ENCODE results near the gene SSC4D.
A peak's percentile ranks its signal among the peaks of the same experiment; 100 is the strongest.
"Not testable (repeated sequence)": the region's sequence is repeated elsewhere in the genome, so short reads cannot be mapped to it uniquely, and the experiment has no call there.

SSC4D gene

GRCh38 chr7:76409537-76409936 is at the start of gene SSC4D:
Gene SSC4D (minus strand): TSS chr7:76409697. CDS start chr7:76404439, 5,258 bp downstream.
- peaks cover 6% of the 10 kb centered on the region; the same call in 1 of the 2 replicates for H3K27me3 ChIP-seq (ENCODE audit: low read depth, low read length)
- no peaks in the 10 kb centered on the region for H3K79me2 ChIP-seq (ENCODE audit: low read length)
- no peaks in the 10 kb centered on the region for H3K36me3 ChIP-seq (replicated peaks; ENCODE audit: low read depth, low read length)
- H3K27ac ChIP-seq (ENCODE audit: low read length): no peak within 1 kb of the TSS
- H3K9ac ChIP-seq (ENCODE audit: low read length): no peak within 1 kb of the TSS
- no peak within 1 kb of the TSS for H3K4me2 ChIP-seq (ENCODE audit: low read length)
- H3K4me1 ChIP-seq (ENCODE audit: low read length): no peaks in the 10 kb centered on the region; the same call in 1 of the 2 replicates
- TF ChIP-seq CTCF (IDR thresholded peaks at IDR 0.05; ENCODE audit: low read depth, low read length): no peak
- no peak for TF ChIP-seq EZH2phosphoT487 (IDR thresholded peaks at IDR 0.05; ENCODE audit: low read depth)
- no peak within 1 kb of the TSS for H3K4me3 ChIP-seq (ENCODE audit: low read length)
- H3K9me3 ChIP-seq (ENCODE audit: insufficient read depth, low read length): no peaks in the 10 kb centered on the region
- no peaks in the 10 kb centered on the region for H4K20me1 ChIP-seq (ENCODE audit: insufficient read depth, low read length)
- no peak within 1 kb of the TSS; the same call in 1 of the 2 replicates for H2AFZ ChIP-seq (ENCODE audit: low read depth, low read length)

- not testable (repeated sequence) for H2AFZ ChIP-seq (ENCODE audit: low read depth, low read length); H3K9me3 ChIP-seq (ENCODE audit: insufficient read depth, low read length); H3K9ac ChIP-seq (ENCODE audit: low read length); H4K20me1 ChIP-seq (ENCODE audit: insufficient read depth, low read length); H3K27ac ChIP-seq (ENCODE audit: low read length); H3K4me2 ChIP-seq (ENCODE audit: low read length); H3K4me3 ChIP-seq (ENCODE audit: low read length); H3K36me3 ChIP-seq (replicated peaks; ENCODE audit: low read depth, low read length); H3K4me1 ChIP-seq (ENCODE audit: low read length); H3K27me3 ChIP-seq (ENCODE audit: low read depth, low read length); H3K79me2 ChIP-seq (ENCODE audit: low read length)
Measured at GRCh38 chr7:76458504-76458903, 49.0 kb upstream of the SSC4D start.

GRCh38 chr7:76457017-76457416 is 47.5 kb upstream of the SSC4D start:
- H3K36me3 ChIP-seq (replicated peaks; ENCODE audit: low read depth, low read length); H3K27ac ChIP-seq (ENCODE audit: low read length); H3K4me3 ChIP-seq (ENCODE audit: low read length); H3K4me2 ChIP-seq (ENCODE audit: low read length); H3K4me1 ChIP-seq (ENCODE audit: low read length); H3K9ac ChIP-seq (ENCODE audit: low read length); H2AFZ ChIP-seq (ENCODE audit: low read depth, low read length); H4K20me1 ChIP-seq (ENCODE audit: insufficient read depth, low read length); H3K27me3 ChIP-seq (ENCODE audit: low read depth, low read length); H3K9me3 ChIP-seq (ENCODE audit: insufficient read depth, low read length); H3K79me2 ChIP-seq (ENCODE audit: low read length): not testable (repeated sequence)

- Histone ChIP-seq H3K9ac (ENCODE audit: low read length) (peak overlapping the region; percentile 49; the same call in 1 of the 2 replicates), H3K27ac (ENCODE audit: low read length) (peak overlapping the region; percentile 60), H3K4me2 (ENCODE audit: low read length) (peak overlapping the region; percentile 51), H3K4me3 (ENCODE audit: low read length) (peak overlapping the region; percentile 20; the same call in 1 of the 2 replicates)
- H4K20me1 ChIP-seq (ENCODE audit: insufficient read depth, low read length); H3K27me3 ChIP-seq (ENCODE audit: low read depth, low read length); H3K4me1 ChIP-seq (ENCODE audit: low read length); H3K79me2 ChIP-seq (ENCODE audit: low read length); H2AFZ ChIP-seq (ENCODE audit: low read depth, low read length); H3K9me3 ChIP-seq (ENCODE audit: insufficient read depth, low read length); H3K36me3 ChIP-seq (replicated peaks; ENCODE audit: low read depth, low read length): not testable (repeated sequence)
Measured at GRCh38 chr7:76445577-76446008, 36.1 kb upstream of the SSC4D start.

- H2AFZ ChIP-seq (ENCODE audit: low read depth, low read length); H3K79me2 ChIP-seq (ENCODE audit: low read length); H3K27ac ChIP-seq (ENCODE audit: low read length); H3K4me2 ChIP-seq (ENCODE audit: low read length); H3K9ac ChIP-seq (ENCODE audit: low read length); H3K27me3 ChIP-seq (ENCODE audit: low read depth, low read length); H3K4me1 ChIP-seq (ENCODE audit: low read length); H4K20me1 ChIP-seq (ENCODE audit: insufficient read depth, low read length); H3K9me3 ChIP-seq (ENCODE audit: insufficient read depth, low read length); H3K36me3 ChIP-seq (replicated peaks; ENCODE audit: low read depth, low read length); H3K4me3 ChIP-seq (ENCODE audit: low read length): not testable (repeated sequence)
Measured at GRCh38 chr7:76443846-76444245, 34.3 kb upstream of the SSC4D start.

GRCh38 chr7:76442664-76443446 is 33.4 kb upstream of the SSC4D start:
- H3K27me3 ChIP-seq (ENCODE audit: low read depth, low read length); H3K27ac ChIP-seq (ENCODE audit: low read length); H2AFZ ChIP-seq (ENCODE audit: low read depth, low read length); H3K4me3 ChIP-seq (ENCODE audit: low read length); H3K9ac ChIP-seq (ENCODE audit: low read length); H3K4me1 ChIP-seq (ENCODE audit: low read length); H3K9me3 ChIP-seq (ENCODE audit: insufficient read depth, low read length); H4K20me1 ChIP-seq (ENCODE audit: insufficient read depth, low read length); H3K4me2 ChIP-seq (ENCODE audit: low read length); H3K36me3 ChIP-seq (replicated peaks; ENCODE audit: low read depth, low read length); H3K79me2 ChIP-seq (ENCODE audit: low read length): not testable (repeated sequence)

GRCh38 chr7:76441792-76442191 is 32.3 kb upstream of the SSC4D start:
- not testable (repeated sequence) for H3K4me3 ChIP-seq (ENCODE audit: low read length); H3K9me3 ChIP-seq (ENCODE audit: insufficient read depth, low read length); H3K27me3 ChIP-seq (ENCODE audit: low read depth, low read length); H3K27ac ChIP-seq (ENCODE audit: low read length); H3K9ac ChIP-seq (ENCODE audit: low read length); H3K4me1 ChIP-seq (ENCODE audit: low read length); H2AFZ ChIP-seq (ENCODE audit: low read depth, low read length); H3K36me3 ChIP-seq (replicated peaks; ENCODE audit: low read depth, low read length); H4K20me1 ChIP-seq (ENCODE audit: insufficient read depth, low read length); H3K4me2 ChIP-seq (ENCODE audit: low read length); H3K79me2 ChIP-seq (ENCODE audit: low read length)

GRCh38 chr7:76440404-76440803 is 30.9 kb upstream of the SSC4D start:
- H3K27ac ChIP-seq (ENCODE audit: low read length); H3K27me3 ChIP-seq (ENCODE audit: low read depth, low read length); H2AFZ ChIP-seq (ENCODE audit: low read depth, low read length); H3K79me2 ChIP-seq (ENCODE audit: low read length); H3K9me3 ChIP-seq (ENCODE audit: insufficient read depth, low read length); H3K4me3 ChIP-seq (ENCODE audit: low read length); H3K36me3 ChIP-seq (replicated peaks; ENCODE audit: low read depth, low read length); H3K4me2 ChIP-seq (ENCODE audit: low read length); H3K4me1 ChIP-seq (ENCODE audit: low read length); H3K9ac ChIP-seq (ENCODE audit: low read length); H4K20me1 ChIP-seq (ENCODE audit: insufficient read depth, low read length): not testable (repeated sequence)
